Measurements from ENCODE around the gene MCIDAS. TPM values are rescaled to one million over a fixed set of nuclear protein-coding genes. Genes with fewer than 3 reads are reported as not detected.

MCIDAS gene
- polyA plus RNA-seq (2012; ENCODE audit: insufficient read length, low read depth), result 2.5 TPM

DNA sequence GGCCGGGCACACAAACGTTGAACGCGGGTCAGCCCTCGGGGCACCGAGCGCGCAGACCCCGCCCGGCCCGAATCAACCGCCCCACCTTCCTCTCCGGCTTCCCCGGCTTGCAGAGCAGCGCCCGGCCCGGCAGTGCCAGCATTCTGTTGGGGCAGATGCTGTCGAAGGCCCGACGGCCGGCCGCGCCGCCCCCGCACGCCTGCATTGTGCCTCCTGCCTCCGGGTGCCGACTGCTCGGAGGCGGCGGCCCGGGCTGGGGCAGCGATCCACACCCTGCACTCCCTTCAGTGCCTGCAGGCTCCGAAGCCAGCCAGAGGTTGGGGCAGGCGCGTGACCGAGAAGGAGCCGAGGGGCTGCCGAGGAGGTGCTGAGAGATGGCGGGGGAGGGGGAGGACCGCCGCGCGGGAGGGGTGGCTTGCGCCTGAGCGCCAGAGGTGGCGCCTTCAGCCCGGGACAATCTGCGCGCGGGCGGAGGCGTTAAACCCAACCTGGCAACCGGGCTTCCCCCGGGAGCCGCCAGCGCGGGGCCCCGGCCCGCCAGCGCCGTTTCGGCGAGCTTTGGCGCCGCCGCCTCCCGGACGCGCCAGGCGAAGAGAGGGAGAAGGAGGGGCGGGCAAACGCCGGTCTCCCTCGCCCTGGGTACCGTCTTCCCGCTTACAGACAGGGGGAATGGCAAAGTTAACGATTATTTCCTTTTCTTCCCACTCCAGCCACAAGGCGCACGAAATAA is at the start of gene MCIDAS:
TSS of gene MCIDAS (minus strand) at position 382 of the 730 bp plus-strand sequence. CDS start at position 205, 177 bp downstream.
- TF ChIP-seq FOXP2 (optimal IDR thresholded peaks at IDR 0.05; ENCODE audit: borderline replicate concordance, extremely low read depth, extremely low read length, insufficient read depth), result no peak

DNA sequence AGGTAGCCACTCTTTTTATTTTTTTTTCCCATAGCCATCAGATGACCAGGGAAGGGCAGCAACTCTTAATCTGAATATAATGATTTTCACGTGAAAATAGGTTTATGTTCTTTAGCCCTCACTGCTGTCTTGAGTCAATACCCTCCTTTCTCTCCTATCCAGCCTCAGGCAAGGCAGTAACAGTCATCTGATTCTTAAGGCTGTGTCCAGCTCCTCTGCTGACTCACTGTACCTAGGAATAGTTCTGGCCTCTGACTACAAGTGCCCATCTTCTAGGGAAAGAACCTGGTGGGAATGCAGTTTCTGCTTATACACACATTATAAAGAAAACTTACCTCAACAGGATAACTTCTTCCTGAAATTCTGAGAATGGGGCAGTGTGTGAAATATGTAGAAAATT is 49.7 kb upstream of the MCIDAS start:
- TF ChIP-seq TAF1 (IDR thresholded peaks at IDR 0.05; ENCODE audit: borderline replicate concordance, insufficient read depth, low read length), result no peak
- TF ChIP-seq, protein P1, sequence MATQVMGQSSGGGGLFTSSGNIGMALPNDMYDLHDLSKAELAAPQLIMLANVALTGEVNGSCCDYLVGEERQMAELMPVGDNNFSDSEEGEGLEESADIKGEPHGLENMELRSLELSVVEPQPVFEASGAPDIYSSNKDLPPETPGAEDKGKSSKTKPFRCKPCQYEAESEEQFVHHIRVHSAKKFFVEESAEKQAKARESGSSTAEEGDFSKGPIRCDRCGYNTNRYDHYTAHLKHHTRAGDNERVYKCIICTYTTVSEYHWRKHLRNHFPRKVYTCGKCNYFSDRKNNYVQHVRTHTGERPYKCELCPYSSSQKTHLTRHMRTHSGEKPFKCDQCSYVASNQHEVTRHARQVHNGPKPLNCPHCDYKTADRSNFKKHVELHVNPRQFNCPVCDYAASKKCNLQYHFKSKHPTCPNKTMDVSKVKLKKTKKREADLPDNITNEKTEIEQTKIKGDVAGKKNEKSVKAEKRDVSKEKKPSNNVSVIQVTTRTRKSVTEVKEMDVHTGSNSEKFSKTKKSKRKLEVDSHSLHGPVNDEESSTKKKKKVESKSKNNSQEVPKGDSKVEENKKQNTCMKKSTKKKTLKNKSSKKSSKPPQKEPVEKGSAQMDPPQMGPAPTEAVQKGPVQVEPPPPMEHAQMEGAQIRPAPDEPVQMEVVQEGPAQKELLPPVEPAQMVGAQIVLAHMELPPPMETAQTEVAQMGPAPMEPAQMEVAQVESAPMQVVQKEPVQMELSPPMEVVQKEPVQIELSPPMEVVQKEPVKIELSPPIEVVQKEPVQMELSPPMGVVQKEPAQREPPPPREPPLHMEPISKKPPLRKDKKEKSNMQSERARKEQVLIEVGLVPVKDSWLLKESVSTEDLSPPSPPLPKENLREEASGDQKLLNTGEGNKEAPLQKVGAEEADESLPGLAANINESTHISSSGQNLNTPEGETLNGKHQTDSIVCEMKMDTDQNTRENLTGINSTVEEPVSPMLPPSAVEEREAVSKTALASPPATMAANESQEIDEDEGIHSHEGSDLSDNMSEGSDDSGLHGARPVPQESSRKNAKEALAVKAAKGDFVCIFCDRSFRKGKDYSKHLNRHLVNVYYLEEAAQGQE (IDR thresholded peaks at IDR 0.05; ENCODE audit: insufficient read depth in 1 of 2, low read depth in 2 of 2, low read length in 2 of 2), result no peak

- no peak for TF ChIP-seq TAF1 (IDR thresholded peaks at IDR 0.05; ENCODE audit: borderline replicate concordance, insufficient read depth, low read length)
- TF ChIP-seq, protein P1 (IDR thresholded peaks at IDR 0.05; ENCODE audit: insufficient read depth in 1 of 2, low read depth in 2 of 2, low read length in 2 of 2), result no peak
- TF ChIP-seq SIN3A (IDR thresholded peaks at IDR 0.05; ENCODE audit: borderline replicate concordance, insufficient read depth, low read length), result no peak
- no peak for TF ChIP-seq POLR2AphosphoS5 (IDR thresholded peaks at IDR 0.05; ENCODE audit: low read depth, low read length)
- no peak for TF ChIP-seq FOXP2 (optimal IDR thresholded peaks at IDR 0.05; ENCODE audit: borderline replicate concordance, extremely low read depth, extremely low read length, insufficient read depth)
These were observed 31.2 kb upstream of the MCIDAS start for GRCh38 chr5:55258339-55258738.

DNA sequence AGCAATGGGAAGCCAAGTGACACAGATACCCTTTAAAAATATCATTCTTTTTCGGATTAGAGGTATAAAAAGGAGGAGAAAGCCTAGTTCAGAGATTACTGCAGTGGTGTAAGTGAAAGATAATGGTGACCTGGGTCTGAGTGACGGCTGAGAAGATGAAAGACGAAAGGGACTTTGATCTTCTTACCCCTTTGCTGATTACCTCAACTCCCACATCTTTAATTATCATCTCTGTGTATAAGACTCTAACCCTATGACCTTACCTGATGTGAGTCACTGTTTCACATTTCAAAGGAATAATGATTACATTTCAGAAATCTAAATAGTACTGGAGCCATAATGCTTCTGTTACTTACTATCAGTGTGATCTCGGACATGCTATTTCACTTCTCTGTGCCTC is 27.7 kb upstream of the MCIDAS start:
- TF ChIP-seq FOXP2 (optimal IDR thresholded peaks at IDR 0.05; ENCODE audit: borderline replicate concordance, extremely low read depth, extremely low read length, insufficient read depth) (no peak), TAF1 (IDR thresholded peaks at IDR 0.05; ENCODE audit: borderline replicate concordance, insufficient read depth, low read length) (no peak), POLR2AphosphoS5 (IDR thresholded peaks at IDR 0.05; ENCODE audit: low read depth, low read length) (no peak), SIN3A (IDR thresholded peaks at IDR 0.05; ENCODE audit: borderline replicate concordance, insufficient read depth, low read length) (no peak)
- TF ChIP-seq, protein P1 (IDR thresholded peaks at IDR 0.05; ENCODE audit: insufficient read depth in 1 of 2, low read depth in 2 of 2, low read length in 2 of 2), result no peak

DNA sequence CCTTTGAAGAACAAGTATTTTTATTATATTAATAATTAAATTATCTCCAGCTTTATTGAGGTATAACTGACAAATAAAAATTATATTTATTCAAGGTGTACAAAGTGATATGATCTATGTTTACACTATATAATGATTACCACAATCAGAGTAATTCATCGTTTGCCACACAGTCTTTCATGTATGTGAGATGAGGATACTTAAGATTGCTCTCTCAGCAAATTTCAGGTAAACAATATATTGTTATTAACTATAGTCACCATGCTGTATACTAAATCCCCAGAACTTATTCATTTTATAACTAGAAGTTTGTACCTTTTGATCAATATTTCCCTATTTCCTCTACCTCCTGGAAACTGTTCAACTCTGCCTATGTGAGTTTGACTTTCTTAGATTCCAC is 22.9 kb upstream of the MCIDAS start:
- TF ChIP-seq TAF1 (IDR thresholded peaks at IDR 0.05; ENCODE audit: borderline replicate concordance, insufficient read depth, low read length) (no peak), SIN3A (IDR thresholded peaks at IDR 0.05; ENCODE audit: borderline replicate concordance, insufficient read depth, low read length) (no peak), FOXP2 (optimal IDR thresholded peaks at IDR 0.05; ENCODE audit: borderline replicate concordance, extremely low read depth, extremely low read length, insufficient read depth) (no peak), POLR2AphosphoS5 (IDR thresholded peaks at IDR 0.05; ENCODE audit: low read depth, low read length) (no peak)
- TF ChIP-seq, protein P1 (IDR thresholded peaks at IDR 0.05; ENCODE audit: insufficient read depth in 1 of 2, low read depth in 2 of 2, low read length in 2 of 2), result no peak

All from PFSK-1 (cell line).